Pancreas (tissue), 10 donors: ENCODE data around the gene FAAP100. TPM values are rescaled to one million over a fixed set of nuclear protein-coding genes. Genes with fewer than 3 reads are reported as not detected.

Experiments
- ATAC-seq, 4 donors: fragments of 200-7000 bp; cut with Tn5 transposase; one replicate each; pipeline versions ENCODE4 v1.8.0 to v1.9.1; 2020; ENCODE audit warnings: mild to moderate bottlenecking in 4 of 4, moderate library complexity in 4 of 4
- DNase-seq, 6 donors: peaks; one replicate each; pipeline ENCODE4 v3.0.0-alpha.2; 2020
- FAIRE-seq: peaks from 2 replicates; lab custom pipeline; 2012; peaks lifted over from hg19 to GRCh38; lab: Jason Lieb, UNC
- H3K27ac ChIP-seq, 4 donors: fragments of 200-600 bp; sonication (generic); 1 replicate in 3 of 4; 2 replicates in 1 of 4; pipeline versions ENCODE4 v1.5.0 to v1.8.0; 2020
- H3K27me3 ChIP-seq, 4 donors: fragments of 200-600 bp; one replicate each; pipeline ENCODE4 v1.8.0; 2021
- H3K36me3 ChIP-seq, 3 donors: fragments of 200-600 bp; sonication (generic) in 1 of 3; one replicate each; pipeline versions ENCODE4 v1.5.0 to v1.8.0; 2020 to 2021
- H3K4me1 ChIP-seq, 3 donors: fragments of 200-600 bp; one replicate each; pipeline ENCODE4 v1.8.0; 2021
- H3K4me3 ChIP-seq, 4 donors: fragments of 200-600 bp; sonication (generic) in 2 of 4; one replicate each; pipeline versions ENCODE4 v1.5.0 to v1.8.0; 2020 to 2021
- H3K9me3 ChIP-seq, 4 donors: fragments of 200-600 bp; one replicate each; pipeline ENCODE4 v1.8.0; 2021
- CTCF ChIP-seq, 4 donors: fragments of 200-600 bp; sonication (generic) in 3 of 4; IDR thresholded peaks; one replicate each; pipeline versions ENCODE4 v1.5.0 to v1.8.0; 2021; ENCODE audit warnings: antibody characterized with exemption in 4 of 4
- WGBS, 2 donors: extraction: QIAGEN DNeasy Blood & Tissue Kit; methylation state at CpG; one replicate each; pipeline ENCODE4 v1.1.7; 2013; 5-methylcytosine and 5-hydroxymethylcytosine counted together
- intact Hi-C, 3 donors: fragments of 100-400 bp; cut with DNase I; formaldehyde crosslinking; loops; one replicate each; pipeline versions ENCODE4 v1.11.1 to v1.14.2; 2022
- polyA plus RNA-seq, 2 donors: library from polyadenylated mRNA; stranded (reverse); fragments of 200-250 nt; gene quantifications; one replicate each; pipeline ENCODE4 v1.2.3, GENCODE V29; 2013
- total RNA-seq, 6 donors: library from RNA; stranded (reverse); fragmentation: NEBNext Ultra II Directional in 4 of 6; extraction: Animal tissue kit (Norgen Biotek cat#: 25700) in 4 of 6; gene quantifications; one replicate each; pipeline versions ENCODE4 v1.2.1 to v1.2.4, GENCODE V29; 2021 to 2023
- donor health status: healthy with polysubstance abuse.
- donor health status: DM: no; HTN: no; CAD: no; lungs with moderate emphysema.
- donor health status: DM: no; HTN: no; CAD: no.
- donor health status: control.
- donor health status: control.
- donor health status: Bipolar disorder and iron deficiency.
- donor health status: DM: yes; HTN: yes; CAD: no.
- donor health status: DM: no; HTN: no; CAD: no.
- donor health status: DM: no; HTN: no; CAD: no.
- donor health status: DM: yes; HTN: yes; CAD: no.

The FAAP100 gene
- total and polyA plus RNA-seq, 8 donors = 9.4 to 66.0 (median 14.8) TPM

GRCh38 chr17:81568416-81568815 is 16.3 kb upstream of the FAAP100 start:
- no peak for DNase-seq
- FAIRE-seq = no peak
- ATAC-seq = no peak
- H3K4me1 ChIP-seq = peaks cover 16 to 26% (median 17%) of the 10 kb centered on the region in 3 donors
- H3K4me3 ChIP-seq = no peak overlapping the region
- H3K36me3 ChIP-seq = peaks cover 11 to 38% (median 20%) of the 10 kb centered on the region in 3 donors
- intact Hi-C loops = no loop called here
- no peaks in the 10 kb centered on the region for H3K9me3 ChIP-seq
- no peak for TF ChIP-seq CTCF (IDR thresholded peaks at IDR 0.05)
- H3K27ac ChIP-seq = no peak overlapping the region
- 88 to 89% methylated on average over 10 of the region's 10 CpGs for WGBS, 2 donors
- no peaks in the 10 kb centered on the region for H3K27me3 ChIP-seq

DNA sequence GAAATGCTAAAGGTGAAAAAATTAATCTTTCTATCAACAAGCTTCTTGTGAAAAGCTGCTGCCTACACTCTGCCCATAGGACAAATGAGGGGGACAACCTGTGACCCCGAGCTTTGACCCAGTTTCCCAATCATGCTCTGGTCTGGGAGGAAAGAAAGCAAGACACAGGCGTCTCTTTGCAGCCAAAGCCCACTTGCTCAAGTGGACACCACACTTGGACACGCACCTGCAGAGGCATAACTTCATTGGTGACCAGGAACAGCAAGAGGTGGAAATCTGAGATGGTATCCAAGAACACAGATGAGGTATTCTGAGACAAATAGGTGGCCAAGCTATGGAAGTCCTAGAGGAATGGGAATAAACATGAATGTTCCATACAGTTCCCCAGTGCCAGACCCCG is 15.0 kb upstream of the FAAP100 start:
- no peak for TF ChIP-seq CTCF (IDR thresholded peaks at IDR 0.05)
- peak overlapping the region in 3 of 4 donors; percentile 36 to 67 (median 54) for H3K27ac ChIP-seq
- H3K36me3 ChIP-seq = peaks cover 11 to 38% (median 20%) of the 10 kb centered on the region in 3 donors
- 42 to 43% methylated on average over 4 of the region's 4 CpGs for WGBS, 2 donors
- peak in 1 of 6 donors; percentile 7 for DNase-seq
- H3K4me3 ChIP-seq = peak overlapping the region in 1 of 4 donors; percentile 5
- FAIRE-seq = no peak
- ATAC-seq = no peak
- intact Hi-C loops = no loop called here
- peaks cover 16 to 26% (median 17%) of the 10 kb centered on the region in 3 donors for H3K4me1 ChIP-seq
- no peaks in the 10 kb centered on the region for H3K27me3 ChIP-seq
- no peaks in the 10 kb centered on the region for H3K9me3 ChIP-seq

DNA sequence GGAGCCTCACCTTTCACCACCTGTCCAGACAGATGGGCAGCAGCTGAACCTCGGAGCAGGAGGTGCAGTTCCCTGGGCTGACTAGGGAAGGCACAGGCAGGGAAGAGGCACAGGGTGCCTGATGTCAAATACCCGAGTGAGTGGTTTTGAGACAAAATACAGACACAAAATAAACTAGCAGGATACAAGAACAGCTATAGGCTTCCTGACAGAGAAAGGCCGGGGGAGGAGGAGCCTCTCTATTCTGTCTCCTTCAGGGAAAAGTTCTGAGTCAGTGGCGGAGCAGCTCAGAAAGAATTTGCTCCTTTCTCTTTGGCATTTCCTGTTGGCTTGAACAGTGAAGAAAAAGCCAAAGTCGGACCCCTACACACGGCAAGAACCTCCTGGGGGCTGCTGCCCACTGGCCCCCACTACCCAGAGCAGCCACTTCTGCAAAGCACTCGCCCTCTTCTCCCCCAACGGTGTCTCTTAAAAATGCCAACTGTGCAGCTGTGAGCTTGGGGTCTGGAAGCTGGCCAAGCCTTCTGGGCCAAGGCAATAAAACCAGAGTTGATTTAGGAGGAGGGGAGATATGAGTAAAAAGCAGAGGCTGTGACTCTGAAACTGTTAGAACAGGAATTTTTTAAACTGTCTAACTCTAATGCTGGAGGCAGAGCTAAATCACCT is 14.4 kb upstream of the FAAP100 start:
- intact Hi-C loops = no loop called here
- 4 to 5% methylated on average over 8 of the region's 8 CpGs for WGBS, 2 donors
- peak; percentile 88 to 93 (median 90) for ATAC-seq

DNA sequence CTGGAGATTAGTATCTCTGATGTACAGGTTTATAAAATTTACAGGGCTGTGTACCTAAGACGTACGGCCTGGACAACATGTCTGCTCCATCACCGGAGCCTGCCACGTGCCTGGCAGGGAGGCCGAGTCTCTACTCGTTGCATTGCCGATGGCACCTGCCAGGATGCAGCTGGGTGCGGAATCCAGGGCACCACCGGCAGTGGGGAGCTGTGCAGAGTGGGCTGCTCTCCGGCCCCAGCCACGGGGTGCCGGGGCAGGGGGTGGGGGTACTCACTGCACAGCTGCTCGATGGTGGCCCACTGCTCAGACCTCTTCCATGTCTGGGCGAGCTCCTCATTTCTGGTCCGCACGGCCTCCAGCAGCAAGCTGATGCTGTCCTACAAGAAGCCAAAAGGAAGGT is 13.1 kb upstream of the FAAP100 start:
- Histone ChIP-seq H3K27me3 (no peaks in the 10 kb centered on the region), H3K27ac (no peak overlapping the region), H3K4me1 (peaks cover 16 to 26% (median 17%) of the 10 kb centered on the region in 3 donors), H3K4me3 (no peak overlapping the region), H3K9me3 (no peaks in the 10 kb centered on the region), H3K36me3 (peaks cover 11 to 24% (median 11%) of the 10 kb centered on the region in 3 donors)
- WGBS, 2 donors = 95 to 97% methylated on average over 16 of the region's 16 CpGs
- peak in 1 of 6 donors; percentile 53 for DNase-seq
- FAIRE-seq = no peak
- ATAC-seq = no peak
- TF ChIP-seq CTCF (IDR thresholded peaks at IDR 0.05) = no peak
- intact Hi-C loops = no loop called here

More for the DNA sequence above, 14.4 kb upstream of the FAAP100 start:
- H3K27me3 ChIP-seq = no peaks in the 10 kb centered on the region
- no peak for TF ChIP-seq CTCF (IDR thresholded peaks at IDR 0.05)
- H3K9me3 ChIP-seq = no peaks in the 10 kb centered on the region
- H3K27ac ChIP-seq = peak overlapping the region; percentile 36 to 67 (median 48)
- H3K4me1 ChIP-seq = peaks cover 16 to 26% (median 17%) of the 10 kb centered on the region in 3 donors
- peak; percentile 75 to 94 (median 82) for DNase-seq
- peak overlapping the region in 2 of 4 donors; percentile 5 to 16 for H3K4me3 ChIP-seq
- FAIRE-seq = no peak
- H3K36me3 ChIP-seq = peaks cover 11 to 38% (median 20%) of the 10 kb centered on the region in 3 donors

DNA sequence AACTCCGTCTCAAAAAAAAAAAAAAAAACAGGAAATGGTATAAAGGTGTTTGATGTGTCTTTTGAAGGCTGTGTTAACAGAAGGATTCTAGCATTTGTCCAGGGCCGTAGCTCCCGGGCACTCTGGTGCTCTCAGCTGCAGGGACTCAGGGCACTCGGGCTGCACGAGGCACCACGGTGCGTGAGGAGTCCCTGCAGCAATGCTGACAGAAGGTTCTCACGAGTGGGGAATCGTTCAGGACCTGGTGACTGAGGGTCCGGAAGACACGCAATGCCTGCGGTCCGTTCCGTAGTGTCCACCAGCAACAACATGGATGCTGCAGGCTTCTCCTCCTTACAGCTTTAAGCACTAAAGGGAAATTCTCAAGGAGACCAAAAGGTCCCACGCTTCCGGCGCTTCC is 12.6 kb upstream of the FAAP100 start:
- Histone ChIP-seq H3K4me3 (no peak overlapping the region), H3K27ac (no peak overlapping the region), H3K9me3 (no peaks in the 10 kb centered on the region), H3K36me3 (peaks cover 11 to 20% (median 11%) of the 10 kb centered on the region in 3 donors), H3K4me1 (peaks cover 16 to 26% (median 17%) of the 10 kb centered on the region in 3 donors), H3K27me3 (no peaks in the 10 kb centered on the region)
- DNase-seq = peak in 1 of 6 donors; percentile 26
- TF ChIP-seq CTCF (IDR thresholded peaks at IDR 0.05) = no peak
- 95 to 98% methylated on average over 17 of the region's 17 CpGs for WGBS, 2 donors
- intact Hi-C loops = no loop called here
- no peak for ATAC-seq
- no peak for FAIRE-seq
